B cell (primary cell): ENCODE measurements around the gene KIAA0232. TPM values are rescaled to one million over a fixed set of nuclear protein-coding genes. Genes with fewer than 3 reads are reported as not detected.

Experiments used
- ATAC-seq: fragments of 200-7000 bp; cut with Tn5 transposase; one replicate; pipeline ENCODE4 v1.10.0; 2021; ENCODE audit warnings: low read depth, mild to moderate bottlenecking, moderate number of reproducible peaks, moderate library complexity
- CTCF ChIA-PET: fragments of 350-600 bp; sonication (Branson Sonifier 250); formaldehyde crosslinking; loops from one replicate; lab custom pipeline; 2021; ENCODE audit warnings: antibody characterized with exemption, inconsistent platforms; lab: Charles Lee
- POLR2A ChIA-PET: fragments of 350-600 bp; sonication (Branson Sonifier 250); formaldehyde crosslinking; loops from one replicate; lab custom pipeline; 2021; ENCODE audit warnings: antibody characterized with exemption; lab: Charles Lee
- DNase-seq: peaks from one replicate; pipeline ENCODE4 v3.0.0; 2013
- H2AFZ ChIP-seq: 2 replicates; pipeline ENCODE4 v1.6.1; 2012; ENCODE audit warnings: mild to moderate bottlenecking, low read depth, low read length; ENCODE audit not compliant: insufficient read depth, poor library complexity, severe bottlenecking
- H3K27ac ChIP-seq, 2 donors: 1 replicate in 1 of 2; 2 replicates in 1 of 2; pipeline ENCODE4 v1.5.1; 2012 to 2013; ENCODE audit warnings: low read length in 2 of 2, mild to moderate bottlenecking in 2 of 2, moderate library complexity in 1 of 2
- H3K27me3 ChIP-seq, 4 experiments: fragments of 200-600 bp in 1 of 4; sonication (generic) in 1 of 4; replicated peaks in 1 of 4; 1 replicate in 2 of 4; 2 replicates in 2 of 4; pipeline versions ENCODE4 v1.6.1 to v1.7.0; 2013 to 2016; ENCODE audit warnings: low read length in 3 of 4, mild to moderate bottlenecking in 2 of 4, mixed read lengths in 1 of 4, moderate library complexity in 1 of 4; ENCODE audit not compliant: insufficient read depth in 4 of 4, control insufficient read depth in 3 of 4; ENCODE audit errors: control extremely low read depth in 1 of 4
- H3K36me3 ChIP-seq, 2 experiments: replicated peaks in 1 of 2; 1 replicate in 1 of 2; 2 replicates in 1 of 2; pipeline versions ENCODE4 v1.6.1 to v1.7.1; 2013; ENCODE audit warnings: low read length in 1 of 2; ENCODE audit not compliant: insufficient read depth in 2 of 2, control insufficient read depth in 1 of 2; ENCODE audit errors: control extremely low read depth in 1 of 2, extremely low read depth in 1 of 2
- H3K4me1 ChIP-seq, 2 donors: fragments of 200-600 bp in 1 of 2; sonication (generic) in 1 of 2; 1 replicate in 1 of 2; 2 replicates in 1 of 2; pipeline versions ENCODE4 v1.5.1 to v1.6.1; 2013 to 2017; ENCODE audit warnings: low read length in 2 of 2; ENCODE audit not compliant: control insufficient read depth in 2 of 2, insufficient read depth in 2 of 2
- H3K4me2 ChIP-seq: replicated peaks from 2 replicates; pipeline ENCODE3; 2012; ENCODE audit warnings: mild to moderate bottlenecking, low read depth, low read length; ENCODE audit not compliant: poor library complexity, severe bottlenecking
- H3K4me3 ChIP-seq, 5 experiments: fragments of 200-600 bp in 1 of 5; sonication (generic) in 1 of 5; 1 replicate in 3 of 5; 2 replicates in 2 of 5; pipeline versions ENCODE4 v1.5.1 to v1.7.0; 2011 to 2016; ENCODE audit warnings: low read length in 4 of 5, mild to moderate bottlenecking in 4 of 5, low read depth in 2 of 5, control low read depth in 1 of 5, moderate library complexity in 1 of 5; ENCODE audit not compliant: insufficient read depth in 1 of 5; ENCODE audit errors: control extremely low read depth in 1 of 5, extremely low read depth in 1 of 5
- H3K79me2 ChIP-seq: fragments of 200-600 bp; sonication (generic); one replicate; pipeline ENCODE4 v1.6.0; 2016; ENCODE audit warnings: low read length; ENCODE audit not compliant: control insufficient read depth, insufficient read depth
- H3K9ac ChIP-seq: fragments of 200-600 bp; sonication (generic); 2 replicates; pipeline ENCODE4 v1.6.1; 2017; ENCODE audit warnings: mild to moderate bottlenecking, low read length, moderate library complexity
- H3K9me3 ChIP-seq, 3 donors: one replicate each; pipeline versions ENCODE4 v1.6.1 to v1.7.1; 2013; ENCODE audit warnings: low read length in 2 of 3; ENCODE audit not compliant: control insufficient read depth in 2 of 3, insufficient read depth in 1 of 3; ENCODE audit errors: control extremely low read depth in 1 of 3
- H4K20me1 ChIP-seq: 2 replicates; pipeline ENCODE4 v1.6.0; 2012; ENCODE audit warnings: mild to moderate bottlenecking, low read length; ENCODE audit not compliant: insufficient read depth, control insufficient read depth, poor library complexity, severe bottlenecking
- H3K27ac Mint-ChIP-seq: one replicate; pipeline ENCODE4 v1.8.0; 2021; ENCODE audit warnings: mixed read lengths
- H3K27me3 Mint-ChIP-seq: one replicate; pipeline ENCODE4 v1.8.0; 2021; ENCODE audit warnings: mixed read lengths
- H3K4me1 Mint-ChIP-seq: one replicate; pipeline ENCODE4 v1.8.0; 2021; ENCODE audit warnings: mixed read lengths
- H3K4me3 Mint-ChIP-seq: one replicate; pipeline ENCODE4 v1.8.0; 2021; ENCODE audit warnings: mixed read lengths
- H3K9me3 Mint-ChIP-seq: one replicate; pipeline ENCODE4 v1.8.0; 2022; ENCODE audit warnings: mixed read lengths; ENCODE audit not compliant: insufficient read depth
- EZH2 ChIP-seq: IDR thresholded peaks from 2 replicates; pipeline ENCODE4 v1.6.1; 2012; ENCODE audit warnings: borderline replicate concordance, low read depth, mild to moderate bottlenecking, moderate library complexity, low read length; ENCODE audit not compliant: insufficient read depth, poor library complexity, severe bottlenecking
- WGBS: methylation state at CpG from one replicate; pipeline ENCODE4 v1.1.5; 2013; ENCODE audit warnings: missing lambda C conversion rate; ENCODE audit not compliant: insufficient coverage; 5-methylcytosine and 5-hydroxymethylcytosine counted together
- intact Hi-C: fragments of 100-400 bp; cut with micrococcal nuclease; formaldehyde crosslinking; loops from one replicate; pipeline ENCODE4 v1.10.0; 2022
- polyA plus RNA-seq: library from polyadenylated mRNA; depleted of rRNA; stranded (reverse); fragments of >200 nt; gene quantifications from 2 replicates; pipeline ENCODE4 v1.2.3, GENCODE V29; 2012
- total RNA-seq, 2 donors: library from RNA; stranded (reverse); fragments of 120-200 nt in 1 of 2; gene quantifications; 1 replicate in 1 of 2; 2 replicates in 1 of 2; pipeline versions ENCODE4 v1.2.3 to v1.2.4, GENCODE V29; 2013 to 2022
- TF ChIP-seq, protein P1 (sequence below): fragments of 200-600 bp; IDR thresholded peaks from one replicate; pipeline ENCODE4 v1.8.0; 2022; ENCODE audit warnings: antibody characterized with exemption, mild to moderate bottlenecking

Gene KIAA0232
- total and polyA plus RNA-seq, 2 donors (not counting 1 experiment from before 2014, with no cell fraction given): 2.9 to 20.8 TPM

DNA sequence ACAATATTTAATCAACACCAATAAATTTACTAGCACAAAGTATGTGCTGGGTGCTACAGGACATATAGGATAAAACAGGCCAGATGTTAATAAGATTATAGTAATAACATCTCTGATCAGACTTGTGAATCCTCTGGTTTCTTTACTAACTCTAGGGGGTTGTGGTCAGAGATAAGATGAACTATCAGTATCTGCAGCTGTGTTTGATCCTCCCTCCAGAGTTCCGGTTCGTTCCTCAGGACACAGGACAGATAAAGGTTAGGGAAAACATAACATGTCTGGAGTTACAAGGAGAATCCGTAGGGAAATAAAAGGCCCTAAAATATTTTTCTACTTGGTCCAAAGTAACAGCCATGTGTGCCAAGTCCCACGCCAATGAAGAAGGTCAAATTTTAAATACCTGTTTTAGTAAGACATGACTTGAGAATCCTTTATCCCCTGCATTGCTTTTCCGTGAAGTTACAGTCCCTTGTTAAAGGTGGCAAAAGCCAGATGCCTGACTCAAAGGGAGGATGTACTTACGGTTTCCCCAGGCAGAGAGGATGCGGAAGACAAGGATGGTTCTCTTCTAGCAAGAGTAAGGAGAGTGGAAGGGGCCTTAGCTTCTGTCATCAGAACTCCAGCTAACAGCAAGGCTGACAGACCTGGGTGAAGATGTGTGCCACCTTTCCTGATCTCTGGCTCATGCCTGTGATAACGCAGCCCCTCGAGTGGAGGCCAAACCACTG, 44.4 kb downstream of the KIAA0232 start:
- ChIA-PET CTCF (no interaction called here), POLR2A (no interaction called here)
- Mint-ChIP-seq H3K27me3 (no peaks in the 10 kb centered on the region), H3K4me3 (no peak overlapping the region), H3K9me3 (no peaks in the 10 kb centered on the region), H3K27ac (no peak overlapping the region), H3K4me1 (no peaks in the 10 kb centered on the region)
- H3K4me2 ChIP-seq: no peak overlapping the region
- WGBS: 94% methylated on average over 5 of the region's 9 CpGs
- no peak overlapping the region for H3K9ac ChIP-seq
- no peak overlapping the region for H3K27ac ChIP-seq
- DNase-seq: no peak
- no peaks in the 10 kb centered on the region for H4K20me1 ChIP-seq
- no peaks in the 10 kb centered on the region for H3K9me3 ChIP-seq
- no peak for TF ChIP-seq EZH2
- TF ChIP-seq, protein P1, sequence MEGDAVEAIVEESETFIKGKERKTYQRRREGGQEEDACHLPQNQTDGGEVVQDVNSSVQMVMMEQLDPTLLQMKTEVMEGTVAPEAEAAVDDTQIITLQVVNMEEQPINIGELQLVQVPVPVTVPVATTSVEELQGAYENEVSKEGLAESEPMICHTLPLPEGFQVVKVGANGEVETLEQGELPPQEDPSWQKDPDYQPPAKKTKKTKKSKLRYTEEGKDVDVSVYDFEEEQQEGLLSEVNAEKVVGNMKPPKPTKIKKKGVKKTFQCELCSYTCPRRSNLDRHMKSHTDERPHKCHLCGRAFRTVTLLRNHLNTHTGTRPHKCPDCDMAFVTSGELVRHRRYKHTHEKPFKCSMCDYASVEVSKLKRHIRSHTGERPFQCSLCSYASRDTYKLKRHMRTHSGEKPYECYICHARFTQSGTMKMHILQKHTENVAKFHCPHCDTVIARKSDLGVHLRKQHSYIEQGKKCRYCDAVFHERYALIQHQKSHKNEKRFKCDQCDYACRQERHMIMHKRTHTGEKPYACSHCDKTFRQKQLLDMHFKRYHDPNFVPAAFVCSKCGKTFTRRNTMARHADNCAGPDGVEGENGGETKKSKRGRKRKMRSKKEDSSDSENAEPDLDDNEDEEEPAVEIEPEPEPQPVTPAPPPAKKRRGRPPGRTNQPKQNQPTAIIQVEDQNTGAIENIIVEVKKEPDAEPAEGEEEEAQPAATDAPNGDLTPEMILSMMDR: no peak
- H2AFZ ChIP-seq: no peak overlapping the region
- no peaks in the 10 kb centered on the region for H3K27me3 ChIP-seq
- H3K4me1 ChIP-seq: no peaks in the 10 kb centered on the region
- peaks cover 3 to 17% of the 10 kb centered on the region in 2 experiments for H3K36me3 ChIP-seq
- ATAC-seq: no peak
- H3K4me3 ChIP-seq: no peak overlapping the region
- intact Hi-C loops: no loop called here
- H3K79me2 ChIP-seq: peaks cover 13% of the 10 kb centered on the region

- H3K4me1 Mint-ChIP-seq: no peaks in the 10 kb centered on the region
- no peaks in the 10 kb centered on the region for H3K27me3 Mint-ChIP-seq
- DNase-seq: no peak
- H3K27ac Mint-ChIP-seq: no peak overlapping the region
- POLR2A ChIA-PET: no interaction called here
- H3K4me3 Mint-ChIP-seq: no peak overlapping the region
- H3K4me2 ChIP-seq: no peak overlapping the region
- H3K27me3 ChIP-seq: no peaks in the 10 kb centered on the region
- H3K27ac ChIP-seq: no peak overlapping the region
- peaks cover 13% of the 10 kb centered on the region for H3K79me2 ChIP-seq
- no peaks in the 10 kb centered on the region for H4K20me1 ChIP-seq
- no peak overlapping the region for H3K4me3 ChIP-seq
- H3K4me1 ChIP-seq: no peaks in the 10 kb centered on the region
- intact Hi-C loops: no loop called here
- peaks cover 8 to 20% of the 10 kb centered on the region in 2 experiments for H3K36me3 ChIP-seq
- TF ChIP-seq, protein P1: no peak
- no peak for TF ChIP-seq EZH2
- no peaks in the 10 kb centered on the region for H3K9me3 ChIP-seq
- H3K9ac ChIP-seq: no peak overlapping the region
- no peaks in the 10 kb centered on the region for H3K9me3 Mint-ChIP-seq
- H2AFZ ChIP-seq: no peak overlapping the region
- no peak for ATAC-seq
- WGBS: 90% methylated on average over 2 of the region's 5 CpGs
- CTCF ChIA-PET: interaction anchor here (1.3 kb wide), 1 partner anchor 108 kb away, joined by 4 read pairs; no protein-coding TSS in a partner anchor
Observed at GRCh38 chr4:6829086-6829485, 46.6 kb downstream of the KIAA0232 start.
